HL-60/S4 treated with retinoic acid at 250 ng/mL for 4 days and 3 days (cell line): ENCODE data around the gene PDCD4.

Source experiments
- in situ Hi-C: fragments of 300-500 bp; cut with MboI; formaldehyde crosslinking; loops from 2 replicates; pipeline ENCODE4 v1.7.0; 2022; ENCODE audit warnings: low sequenced_read_pairs

The PDCD4 gene

DNA sequence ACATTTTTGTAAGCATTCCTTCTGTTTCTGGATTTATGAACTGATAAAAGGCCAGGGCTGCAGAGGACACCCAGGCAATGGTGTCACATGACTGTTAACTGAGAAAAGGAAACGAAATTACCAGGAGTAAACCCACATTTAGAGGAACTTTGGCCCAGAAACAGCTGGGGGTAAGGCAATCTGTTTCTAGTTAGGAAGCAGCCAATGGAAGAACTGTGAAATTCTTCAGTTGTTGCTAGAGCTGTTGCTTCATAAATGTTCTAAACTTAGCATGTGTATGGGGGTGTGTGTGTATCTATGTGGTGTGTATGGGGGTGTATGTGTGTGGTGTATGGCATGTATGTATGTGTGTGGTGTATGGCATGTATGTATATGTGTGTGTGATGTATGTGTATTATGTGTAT, 11.8 kb upstream of the PDCD4 start:
- in situ Hi-C loops, result loop anchor here (25.0 kb wide), 1 partner anchor 548 kb away; the partner anchor contains the start of gene SMNDC1

DNA sequence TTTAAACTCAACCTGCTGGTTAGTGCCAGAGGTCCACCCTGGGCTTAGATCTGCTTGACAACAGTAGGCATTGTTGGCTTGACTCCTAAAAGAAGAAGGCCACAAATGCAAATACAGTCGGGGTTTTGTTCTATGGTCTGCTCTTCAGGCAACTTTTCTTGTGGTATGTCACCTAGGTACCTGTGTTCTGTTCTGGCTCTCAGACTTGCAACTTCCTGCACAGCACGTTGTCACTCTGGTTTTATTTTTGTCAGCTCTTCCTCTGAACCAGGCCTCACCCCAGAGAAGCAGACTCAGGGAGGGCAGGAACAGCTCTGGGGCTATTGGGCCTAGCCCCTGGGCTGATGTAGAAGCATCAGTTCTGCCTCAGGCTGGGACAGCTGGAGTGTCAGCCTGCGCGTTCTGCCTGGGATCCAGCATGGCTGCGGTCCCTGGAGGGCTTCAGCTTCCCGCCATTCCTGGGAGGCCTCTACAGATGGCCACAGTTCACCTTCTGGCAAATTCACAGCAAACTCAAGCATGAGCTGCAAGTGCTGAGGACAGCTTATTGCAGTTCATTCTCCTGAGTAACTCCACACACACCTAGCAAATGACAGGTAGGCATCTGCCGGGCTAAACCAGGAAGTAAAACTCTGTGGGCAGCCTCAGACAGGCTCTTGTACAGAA, 11.0 kb upstream of the PDCD4 start:
- in situ Hi-C loops, result loop anchor here (25.0 kb wide), 1 partner anchor 548 kb away; the partner anchor contains the start of gene SMNDC1

DNA sequence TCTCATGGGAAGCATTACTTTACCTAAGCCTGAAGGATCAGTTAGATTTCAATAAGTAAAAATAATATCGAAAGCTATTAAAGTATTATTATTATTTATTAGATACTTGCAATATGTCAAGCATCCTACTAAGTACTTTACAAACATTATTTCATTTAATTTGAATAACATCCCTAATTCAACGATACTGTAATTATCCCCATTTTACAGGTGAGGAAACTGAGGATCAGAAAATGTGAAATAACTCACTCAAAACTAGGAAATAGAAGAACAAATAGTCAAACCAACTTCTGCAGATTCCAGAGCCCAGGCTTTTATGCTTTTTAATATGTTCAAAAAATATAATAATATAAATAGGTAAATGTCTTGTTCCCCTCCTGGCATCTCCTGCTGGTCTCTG, 10.3 kb upstream of the PDCD4 start:
- in situ Hi-C loops, result loop anchor here (25.0 kb wide), 1 partner anchor 549 kb away; the partner anchor contains the start of gene SMNDC1

DNA sequence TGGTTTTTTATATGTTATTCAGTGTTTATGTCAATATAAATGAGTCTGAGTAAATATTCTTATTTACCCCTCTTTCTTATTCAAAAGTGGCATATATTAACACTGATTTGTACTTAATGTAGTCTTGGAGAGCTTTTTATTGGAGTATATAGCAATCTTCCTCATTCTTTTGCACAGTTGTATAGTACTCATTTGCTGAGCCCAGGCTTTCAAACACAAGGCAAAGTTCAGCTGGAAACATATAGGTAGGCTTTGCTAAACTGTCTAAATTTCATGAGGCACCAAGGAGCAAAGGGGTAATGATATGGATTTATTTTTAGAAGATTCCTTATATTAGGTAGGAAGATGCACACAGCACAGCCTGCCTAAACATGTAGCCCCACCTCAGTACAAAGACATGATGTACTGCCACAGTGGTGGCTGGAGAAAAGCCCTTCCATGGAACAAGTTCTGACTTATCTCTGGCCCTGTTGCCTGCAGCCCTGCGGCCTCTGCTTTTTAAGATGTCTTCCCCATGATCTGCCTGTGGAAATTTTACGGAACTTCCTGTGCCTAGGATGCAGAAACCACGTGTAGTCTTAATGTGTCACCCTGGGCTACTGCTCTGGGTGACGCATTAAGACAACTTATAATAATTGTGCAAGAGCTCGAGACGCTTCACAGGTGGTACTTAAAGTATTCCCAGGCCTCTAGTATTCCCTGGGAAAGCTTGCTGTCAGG, 9.6 kb upstream of the PDCD4 start:
- in situ Hi-C loops, result loop anchor here (25.0 kb wide), 1 partner anchor 550 kb away; the partner anchor contains the start of gene SMNDC1

DNA sequence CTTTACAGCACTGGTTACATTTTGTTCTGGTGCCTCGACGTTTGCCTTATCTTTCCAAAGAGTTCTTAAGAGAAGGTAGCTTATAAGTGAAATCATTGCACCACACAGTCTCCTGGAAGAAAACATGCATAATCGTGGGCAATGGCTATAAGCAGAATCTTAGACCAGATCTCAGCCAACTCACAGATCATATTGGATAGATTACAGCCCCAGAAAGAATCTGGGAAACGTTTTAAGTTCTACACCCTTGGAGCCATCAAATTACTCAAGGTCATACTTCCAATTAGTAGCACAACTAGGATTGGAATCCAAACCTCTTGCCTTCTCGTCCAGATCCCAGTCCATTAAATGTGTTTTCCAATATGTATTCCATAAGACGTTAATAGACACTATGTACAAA, 8.8 kb upstream of the PDCD4 start:
- in situ Hi-C loops, result loop anchor here (25.0 kb wide), 1 partner anchor 551 kb away; the partner anchor contains the start of gene SMNDC1

DNA sequence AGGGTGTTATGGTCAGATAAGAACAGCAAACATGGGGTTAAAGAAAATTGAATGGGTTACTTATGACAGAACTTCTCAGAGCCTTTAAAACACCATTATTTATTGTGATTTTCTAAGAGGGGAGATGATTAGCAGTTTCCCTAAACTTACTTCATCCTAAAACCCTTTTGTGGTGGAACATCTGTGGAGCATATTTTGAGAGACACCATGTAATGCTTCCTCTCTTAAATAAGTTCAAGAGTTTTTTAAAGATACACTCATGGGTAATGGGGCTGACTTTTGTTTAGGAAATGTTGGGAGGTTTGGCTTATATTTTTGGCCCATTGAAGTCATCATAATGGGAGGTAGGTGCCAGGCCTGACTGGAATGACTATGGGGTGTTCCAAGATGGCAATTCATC, 8.4 kb upstream of the PDCD4 start:
- in situ Hi-C loops, result loop anchor here (25.0 kb wide), 1 partner anchor 551 kb away; the partner anchor contains the start of gene SMNDC1

DNA sequence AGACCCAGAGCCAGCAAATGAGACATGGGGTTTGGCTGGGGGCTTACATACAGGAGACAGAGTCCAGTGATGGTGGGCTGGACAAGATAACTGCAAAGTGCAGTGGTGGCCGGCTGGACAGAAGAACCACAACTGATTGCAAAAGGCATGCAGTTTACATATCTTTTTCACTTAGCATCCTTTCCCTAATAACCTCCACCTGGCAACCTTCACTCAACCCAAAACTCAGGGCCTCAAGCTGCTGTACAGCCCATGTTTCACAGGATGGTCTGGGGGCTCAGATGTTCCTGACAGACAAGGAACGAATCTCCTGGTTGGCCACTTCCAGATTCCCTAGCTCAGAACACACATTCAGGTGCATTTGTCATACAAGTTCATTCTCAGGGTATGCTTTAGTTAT, 7.8 kb upstream of the PDCD4 start:
- in situ Hi-C loops, result loop anchor here (25.0 kb wide), 1 partner anchor 552 kb away; the partner anchor contains the start of gene SMNDC1

DNA sequence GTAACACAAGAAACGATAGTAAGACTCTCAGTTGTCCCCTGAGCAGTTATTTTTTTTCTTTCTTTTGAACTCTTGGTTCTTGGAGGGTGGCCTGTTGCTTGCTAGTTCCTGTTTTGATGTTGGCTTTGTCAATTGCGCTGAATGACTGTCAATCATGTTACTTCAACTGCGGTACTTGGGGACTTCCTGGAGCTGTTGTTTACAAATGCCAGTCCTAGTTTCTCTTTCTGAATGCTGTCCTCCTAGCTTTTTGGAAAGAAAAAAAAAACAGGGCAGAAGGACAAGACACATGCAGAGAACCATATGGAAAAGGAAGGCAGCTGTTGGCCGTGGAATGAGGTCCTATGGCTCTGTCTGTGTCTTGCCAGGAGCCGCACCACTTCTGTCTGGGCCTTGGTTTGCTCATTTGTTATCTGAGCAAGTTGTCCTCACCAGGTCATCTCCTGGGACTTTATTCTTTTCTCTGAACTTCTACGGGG, 7.0 kb upstream of the PDCD4 start:
- in situ Hi-C loops, result loop anchor here (25.0 kb wide), 1 partner anchor 552 kb away; the partner anchor contains the start of gene SMNDC1

DNA sequence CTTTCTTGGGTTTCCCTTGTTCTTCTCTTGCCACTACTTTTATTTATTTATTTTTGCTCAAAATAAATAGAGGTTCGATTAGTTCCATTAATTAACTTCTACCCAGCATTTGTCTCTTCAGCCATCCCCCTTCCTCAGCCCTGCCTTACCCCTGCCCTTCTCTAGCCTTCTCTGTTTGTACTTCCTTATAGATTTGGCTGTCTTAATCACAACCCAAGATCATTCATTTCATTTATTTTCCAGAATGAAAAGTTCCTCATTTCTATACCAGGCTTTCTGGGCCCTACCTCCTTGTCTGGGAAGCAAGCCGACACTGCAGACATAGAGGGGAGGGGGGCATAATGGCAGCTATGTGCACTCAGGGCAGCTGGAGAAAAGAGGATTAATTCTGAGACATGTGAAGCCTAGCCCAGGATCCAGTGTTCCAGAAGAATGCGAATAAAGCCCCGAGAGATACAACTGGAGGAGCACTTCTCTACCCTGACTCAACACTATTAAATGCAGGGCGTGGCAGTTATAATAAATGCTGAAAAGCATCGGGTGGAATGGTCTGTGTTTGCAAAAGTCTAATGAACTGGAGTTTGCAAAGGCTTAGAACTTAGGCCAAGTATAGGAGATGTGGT, 6.4 kb upstream of the PDCD4 start:
- in situ Hi-C loops, result loop anchor here (25.0 kb wide), 1 partner anchor 553 kb away; the partner anchor contains the start of gene SMNDC1

DNA sequence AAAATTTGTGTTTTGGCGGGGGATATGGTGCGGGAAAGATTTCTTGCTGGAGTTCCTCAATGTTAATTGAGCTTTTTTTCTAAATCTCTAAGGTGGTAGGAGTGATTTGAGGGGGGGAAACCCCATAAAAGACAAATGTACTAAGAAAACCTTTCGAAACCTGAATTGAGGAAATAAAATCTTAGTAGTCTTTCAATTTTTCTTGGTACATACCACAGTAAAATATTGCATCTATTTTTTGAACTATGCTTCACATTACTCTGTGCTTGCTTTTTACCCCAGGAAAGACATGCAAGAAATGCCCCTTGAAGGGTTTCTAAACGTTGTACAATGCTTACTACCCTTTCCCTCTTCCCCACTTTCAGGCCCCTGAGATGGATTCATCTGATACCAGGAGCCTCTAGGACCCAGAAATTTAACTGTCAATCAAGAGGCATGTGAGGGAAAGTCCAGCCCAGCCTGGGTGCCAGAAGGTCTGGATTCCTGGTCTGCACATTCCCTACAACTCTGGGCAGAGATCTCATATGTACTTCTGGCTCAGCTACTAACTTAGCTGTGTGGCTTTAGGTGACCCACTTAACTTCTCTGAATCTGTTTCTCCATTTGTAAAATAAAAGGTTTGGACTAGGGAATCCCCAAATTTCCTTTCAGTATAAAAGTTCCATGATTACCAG, 5.8 kb upstream of the PDCD4 start:
- in situ Hi-C loops, result loop anchor here (25.0 kb wide), 1 partner anchor 554 kb away; the partner anchor contains the start of gene SMNDC1

DNA sequence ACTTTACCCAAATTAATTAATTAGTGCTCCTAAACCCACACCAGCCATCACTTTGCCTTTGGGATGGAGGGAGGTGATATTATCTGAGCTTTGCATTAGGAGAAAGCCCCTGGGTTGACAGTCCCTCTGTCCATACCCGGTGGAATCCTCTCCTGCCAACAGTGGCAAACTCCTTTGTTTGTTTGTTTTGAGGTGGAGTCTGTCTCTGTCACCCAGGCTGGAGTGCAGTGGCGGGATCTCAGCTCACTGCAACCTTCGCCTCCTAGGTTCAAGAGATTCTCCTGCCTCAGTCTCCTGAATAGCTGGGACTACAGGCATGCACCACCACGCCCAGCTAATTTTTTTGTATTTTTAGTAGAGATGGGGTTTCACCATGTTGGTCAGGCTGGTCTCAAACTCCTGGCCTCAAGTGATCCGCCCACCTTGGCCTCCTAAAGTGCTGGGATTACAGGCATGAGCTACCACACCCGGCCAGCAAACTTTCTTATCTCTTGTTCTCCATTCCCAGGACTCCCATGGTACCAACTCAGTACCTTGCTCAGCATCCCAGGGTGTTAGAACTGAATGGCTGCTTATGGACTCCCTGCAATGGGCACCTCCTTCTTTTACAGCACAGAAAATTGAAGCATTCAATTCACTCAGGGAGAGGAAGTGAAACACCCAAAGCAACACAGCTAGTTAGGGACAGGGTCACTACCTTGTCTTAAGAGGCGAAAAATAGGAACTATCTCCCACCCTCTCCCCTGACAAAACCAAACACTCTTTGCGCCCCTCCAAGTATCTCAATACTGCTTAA, 4.5 kb upstream of the PDCD4 start:
- in situ Hi-C loops, result loop anchor here (25.0 kb wide), 1 partner anchor 555 kb away; the partner anchor contains the start of gene SMNDC1

DNA sequence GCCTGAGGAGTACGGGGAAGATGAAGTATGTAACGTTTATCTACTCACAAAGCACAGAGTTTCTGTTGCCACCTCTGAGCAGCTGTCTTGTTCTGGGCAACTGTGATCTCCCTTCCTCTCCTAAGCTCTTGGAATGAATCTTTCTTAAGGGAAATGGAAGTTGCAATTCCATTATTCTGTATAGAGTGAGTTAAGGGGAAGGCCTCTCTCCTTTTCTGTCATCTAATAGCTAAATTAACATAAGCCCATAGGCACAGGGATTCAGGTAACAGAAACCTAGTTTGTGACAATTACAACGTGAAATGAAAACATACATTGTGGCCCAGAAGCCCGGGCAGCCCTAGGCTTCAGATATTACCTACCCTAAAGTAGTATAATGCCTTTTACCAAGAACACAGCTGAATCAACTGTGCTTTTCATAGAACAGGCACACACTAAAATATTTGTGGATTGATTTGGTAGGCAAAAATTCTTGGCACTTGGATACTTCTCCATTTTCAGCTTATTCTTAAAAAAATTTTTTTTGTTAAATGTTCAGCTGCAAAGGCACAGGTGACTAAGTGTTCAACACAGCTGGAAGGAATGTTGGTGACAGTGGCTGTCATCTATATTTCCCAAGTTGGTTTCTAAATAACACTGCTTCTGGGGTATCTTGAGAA, 3.8 kb upstream of the PDCD4 start:
- in situ Hi-C loops, result loop anchor here (25.0 kb wide), 1 partner anchor 556 kb away; the partner anchor contains the start of gene SMNDC1

DNA sequence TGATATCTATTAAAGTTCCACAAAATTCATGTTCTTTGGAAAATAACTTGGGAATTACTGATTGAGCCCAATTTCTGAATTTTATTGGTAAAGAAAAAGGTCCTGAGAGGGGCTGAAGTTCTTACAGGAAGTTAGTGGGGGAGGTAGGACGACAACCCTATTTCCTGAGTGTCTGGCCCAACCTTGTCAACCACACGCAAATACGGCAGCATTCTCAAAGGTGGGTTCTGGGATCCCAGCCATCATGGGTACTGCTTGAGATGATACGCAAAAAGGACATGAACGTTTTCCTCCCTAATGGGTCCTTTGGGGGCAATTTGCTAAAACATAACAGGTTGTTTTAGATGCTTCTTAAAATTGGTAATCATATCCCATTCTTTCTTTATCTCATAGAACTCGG, 2.7 kb upstream of the PDCD4 start:
- in situ Hi-C loops, result loop anchor here (25.0 kb wide), 1 partner anchor 557 kb away; the partner anchor contains the start of gene SMNDC1

DNA sequence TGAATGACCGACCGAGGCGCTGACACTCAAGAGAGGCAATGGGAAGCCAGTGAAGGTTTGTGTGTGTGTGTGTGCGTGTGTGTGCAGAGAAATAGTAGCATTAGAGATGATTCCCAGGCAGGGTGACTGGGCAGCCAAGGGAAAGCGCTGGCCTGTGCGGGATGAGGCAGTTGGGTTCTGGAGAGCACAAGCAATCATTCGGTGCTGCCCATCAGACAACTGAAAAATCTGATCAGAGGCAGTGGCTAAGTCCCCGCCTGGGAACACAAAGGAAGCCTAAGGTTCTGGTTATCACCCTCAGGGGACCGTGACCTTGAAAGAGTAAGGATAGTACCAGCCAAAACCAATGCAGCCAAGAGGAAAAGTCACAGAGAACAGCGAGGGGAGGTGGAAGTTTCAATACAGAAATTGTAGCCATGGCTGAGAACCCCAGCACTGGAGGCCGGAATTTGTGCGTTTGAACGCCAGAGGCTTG, 868 bp upstream of the PDCD4 start:
- in situ Hi-C loops, result loop anchor here (10.0 to 25.0 kb wide), 2 partner anchors 116 to 559 kb away; partner anchors contain the start of gene SMNDC1

DNA sequence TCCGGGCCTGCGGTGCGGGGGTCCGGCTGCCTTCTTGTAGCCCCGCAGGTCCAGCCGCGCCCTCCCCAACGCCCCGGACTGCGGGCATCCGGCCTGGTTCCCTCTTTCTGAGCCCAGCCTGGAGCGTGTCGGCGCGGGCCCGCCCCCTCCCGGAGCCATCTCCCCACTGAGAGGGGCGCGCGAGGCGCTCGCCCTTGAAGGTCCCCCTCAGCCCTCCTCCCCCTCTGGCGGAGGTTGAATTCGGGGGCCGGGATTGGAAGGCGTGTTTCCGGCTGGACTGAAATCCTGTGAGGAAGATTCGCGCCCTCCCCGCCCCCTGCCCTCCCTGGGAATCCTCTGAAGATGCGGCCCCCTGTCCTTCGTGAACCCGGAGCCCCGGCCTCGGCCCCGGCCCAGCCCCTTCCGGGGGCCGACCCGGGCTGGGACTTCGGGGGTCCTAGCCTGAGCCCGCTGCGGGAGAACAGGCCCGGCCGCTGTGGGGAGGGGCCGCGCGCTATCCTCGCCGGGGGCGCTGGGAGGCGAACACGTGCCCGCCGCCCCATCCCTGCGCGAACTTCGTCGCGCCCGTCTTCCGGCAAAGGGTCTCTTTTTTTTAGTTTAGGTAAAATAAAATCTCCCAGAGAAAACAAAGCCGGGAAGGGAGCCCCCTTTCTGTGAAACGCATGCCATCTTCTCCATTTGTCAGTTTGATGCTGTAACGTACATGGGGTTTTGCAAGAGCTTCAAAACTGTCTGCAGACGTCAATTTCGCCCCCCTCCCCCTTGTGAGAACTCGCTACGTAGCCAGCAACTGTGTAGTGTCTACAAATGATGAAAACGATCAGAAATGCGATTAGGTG, 636 bp downstream of the PDCD4 start:
- in situ Hi-C loops, result loop anchor here (10.0 to 25.0 kb wide), 2 partner anchors 118 to 560 kb away; partner anchors contain the start of gene SMNDC1

DNA sequence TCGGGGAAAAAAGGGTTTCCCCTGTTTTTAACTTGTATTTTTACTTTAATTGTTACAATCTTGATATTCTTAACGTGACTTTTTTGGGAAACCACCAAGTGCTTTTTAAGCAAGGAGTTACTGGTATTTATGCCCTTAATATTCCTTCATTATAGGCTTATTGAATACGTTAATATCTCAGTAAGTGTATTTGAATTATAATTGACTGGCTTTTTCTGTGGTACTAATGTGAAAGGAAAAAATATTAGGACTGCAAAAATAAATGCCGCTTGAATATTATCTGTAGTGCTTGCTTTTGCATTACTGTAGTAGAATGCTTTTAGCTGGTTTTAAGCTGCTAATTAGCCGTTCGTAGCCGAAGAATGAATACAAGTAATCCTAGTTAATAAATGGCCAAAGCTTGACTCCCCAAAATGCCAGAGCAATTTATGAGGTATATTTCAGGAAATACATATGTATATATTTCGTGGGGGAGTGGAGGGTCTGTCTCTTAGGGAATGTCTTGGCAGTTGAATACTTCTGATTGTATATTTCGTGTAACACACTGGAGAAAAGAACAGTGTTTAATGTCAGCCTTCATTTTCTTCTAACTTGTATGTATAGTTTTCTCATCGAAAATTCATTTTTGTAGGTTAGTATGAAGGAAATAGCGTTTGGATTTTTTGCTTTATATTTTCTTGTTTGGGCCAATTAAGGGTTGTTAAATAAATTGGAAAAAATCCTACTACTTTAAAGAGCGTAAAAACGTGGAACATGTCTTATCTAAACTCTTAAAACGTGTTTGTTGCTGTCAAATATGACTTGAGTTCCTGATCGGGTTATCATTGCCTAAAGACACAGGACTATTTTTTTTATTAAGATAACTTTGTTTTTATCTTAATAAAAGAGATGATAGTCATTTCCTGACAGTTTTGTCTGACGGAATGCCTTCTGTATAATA, 1.5 kb downstream of the PDCD4 start:
- in situ Hi-C loops, result loop anchor here (10.0 to 25.0 kb wide), 2 partner anchors 118 to 561 kb away; partner anchors contain the start of gene SMNDC1
